ENCODE measurements around the gene LRRC9. TPM values are rescaled to one million over a fixed set of nuclear protein-coding genes. Genes with fewer than 3 reads are reported as not detected.
"Not testable (repeated sequence)": the region's sequence is repeated elsewhere in the genome, so short reads cannot be mapped to it uniquely, and the experiment has no call there.

The LRRC9 gene
- total RNA-seq, 1 donor = not detected

DNA sequence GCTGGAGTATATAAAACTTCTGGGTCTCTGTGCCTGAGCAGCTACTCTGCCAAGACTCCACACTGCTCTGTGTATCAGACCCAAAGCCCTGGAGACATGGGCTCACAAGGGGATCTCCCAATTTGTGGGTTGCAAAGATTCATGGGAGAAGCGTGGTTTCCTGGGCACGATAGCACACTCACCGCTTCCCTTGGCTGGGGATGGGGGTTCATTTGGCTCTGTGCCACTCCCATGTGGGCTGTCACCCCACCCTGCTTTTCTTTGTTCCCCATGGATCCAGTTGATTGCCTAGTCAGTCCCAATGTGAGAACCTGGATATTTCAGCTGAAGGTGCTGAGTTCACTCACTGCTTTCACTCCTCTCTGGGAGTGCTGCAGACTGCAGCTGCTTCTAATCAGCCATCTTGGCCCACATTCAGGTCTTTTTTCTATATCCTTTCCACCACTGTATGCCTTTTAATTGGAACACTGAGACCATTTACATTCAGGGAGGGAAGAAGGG lies 131.8 kb downstream of the LRRC9 start:
- DNase-seq (ENCODE audit: low read depth in 2 of 3, low spot score in 2 of 3) = peak in 2 of 3 donors; percentile 33 to 36

- no peak for DNase-seq (ENCODE audit: low read depth in 2 of 3, low spot score in 2 of 3)
These were observed 138.1 kb downstream of the LRRC9 start for GRCh38 chr14:60058087-60058486.

GRCh38 chr14:60061371-60061770 lies 141.4 kb downstream of the LRRC9 start:
- DNase-seq (ENCODE audit: low read depth in 2 of 3, low spot score in 2 of 3) = no peak

- DNase-seq (ENCODE audit: low read depth in 2 of 3, low spot score in 2 of 3) = peak in 2 of 3 donors; percentile 26 to 60
These were observed 144.6 kb downstream of the LRRC9 start for GRCh38 chr14:60064491-60065072.

DNA sequence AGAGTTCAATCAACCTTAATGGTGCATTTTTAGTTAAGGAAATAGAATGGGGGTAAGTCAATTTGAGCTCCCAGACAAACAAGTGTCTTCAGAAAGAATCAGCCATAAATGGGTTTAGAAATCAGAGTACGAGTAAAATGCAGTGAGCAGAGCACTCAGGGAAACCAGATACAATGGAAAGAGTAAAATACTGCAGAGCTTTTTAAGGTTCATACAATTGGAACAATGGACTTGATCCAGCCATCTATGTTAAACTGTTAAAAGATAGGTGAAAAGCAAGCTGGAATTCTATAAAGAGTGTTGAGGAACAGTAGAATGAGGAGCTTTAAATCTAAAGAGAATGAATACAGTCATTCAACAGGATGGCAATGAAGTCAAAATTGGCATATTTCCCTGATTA lies 147.9 kb downstream of the LRRC9 start:
- no peak for DNase-seq (ENCODE audit: low read depth in 2 of 3, low spot score in 2 of 3)

- DNase-seq (ENCODE audit: low read depth in 2 of 3, low spot score in 2 of 3) = peak in 1 of 3 donors; percentile 13
These were observed 159.8 kb downstream of the LRRC9 start for GRCh38 chr14:60079723-60080122.

GRCh38 chr14:60085085-60085484 lies 165.1 kb downstream of the LRRC9 start:
- DNase-seq (ENCODE audit: low read depth in 2 of 3, low spot score in 2 of 3) = no peak

DNA sequence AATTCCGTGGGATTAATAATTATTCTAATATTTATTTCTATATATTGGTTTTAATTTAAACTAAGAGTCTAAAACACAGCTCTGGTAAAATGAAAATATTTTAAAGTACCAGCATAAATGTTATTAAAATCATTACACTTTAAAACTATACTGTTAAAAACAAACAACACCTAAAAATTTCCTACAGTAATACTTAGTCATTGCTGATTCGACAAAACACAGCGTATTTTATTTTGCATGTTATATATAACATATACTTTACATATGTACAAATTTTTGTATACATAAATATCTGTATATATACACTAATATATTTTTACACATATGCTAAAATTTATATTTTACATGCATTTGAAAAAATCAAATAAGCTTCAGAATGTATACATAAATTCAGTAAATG lies 165.7 kb downstream of the LRRC9 start:
- DNase-seq (ENCODE audit: low read depth in 2 of 3, low spot score in 2 of 3) = no peak

- no peak for DNase-seq (ENCODE audit: low read depth in 2 of 3, low spot score in 2 of 3)
These were observed 167.7 kb downstream of the LRRC9 start for GRCh38 chr14:60087668-60088067.

- DNase-seq (ENCODE audit: low read depth in 2 of 3, low spot score in 2 of 3) = no peak
These were observed 169.3 kb downstream of the LRRC9 start for GRCh38 chr14:60089221-60089620.

DNA sequence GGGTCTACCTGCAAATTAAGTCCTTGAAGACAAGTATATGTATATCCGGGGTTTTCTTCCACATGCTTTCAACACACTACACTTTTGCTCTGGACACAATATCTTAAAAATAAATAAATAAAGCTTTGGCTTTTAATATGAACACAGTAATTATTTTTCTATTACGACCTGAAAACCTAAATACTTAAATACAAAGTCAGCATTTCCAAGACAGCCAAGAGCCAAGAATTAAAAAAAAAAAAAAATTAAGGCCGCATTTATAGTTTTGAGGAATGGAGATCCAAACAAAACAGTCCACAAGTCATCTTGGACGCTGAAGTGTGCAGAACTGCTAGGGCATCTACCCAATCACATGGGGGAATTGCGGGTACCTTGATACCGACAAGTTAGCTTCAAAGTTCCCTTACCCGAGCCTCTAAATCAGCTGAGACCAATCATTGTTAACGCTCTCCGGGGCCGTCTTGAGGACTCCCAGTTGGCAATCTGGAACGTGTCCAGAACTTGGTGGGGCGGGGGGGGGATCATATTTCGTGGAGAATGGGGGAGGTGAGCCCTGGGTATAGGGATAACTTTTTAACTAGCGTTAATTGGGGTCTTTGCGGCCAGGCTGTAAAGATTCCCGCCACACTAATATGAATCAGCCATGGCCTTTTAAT lies 171.0 kb downstream of the LRRC9 start:
- peak; percentile 16 to 70 (median 52) for DNase-seq (ENCODE audit: low read depth in 2 of 3, low spot score in 2 of 3)

DNA sequence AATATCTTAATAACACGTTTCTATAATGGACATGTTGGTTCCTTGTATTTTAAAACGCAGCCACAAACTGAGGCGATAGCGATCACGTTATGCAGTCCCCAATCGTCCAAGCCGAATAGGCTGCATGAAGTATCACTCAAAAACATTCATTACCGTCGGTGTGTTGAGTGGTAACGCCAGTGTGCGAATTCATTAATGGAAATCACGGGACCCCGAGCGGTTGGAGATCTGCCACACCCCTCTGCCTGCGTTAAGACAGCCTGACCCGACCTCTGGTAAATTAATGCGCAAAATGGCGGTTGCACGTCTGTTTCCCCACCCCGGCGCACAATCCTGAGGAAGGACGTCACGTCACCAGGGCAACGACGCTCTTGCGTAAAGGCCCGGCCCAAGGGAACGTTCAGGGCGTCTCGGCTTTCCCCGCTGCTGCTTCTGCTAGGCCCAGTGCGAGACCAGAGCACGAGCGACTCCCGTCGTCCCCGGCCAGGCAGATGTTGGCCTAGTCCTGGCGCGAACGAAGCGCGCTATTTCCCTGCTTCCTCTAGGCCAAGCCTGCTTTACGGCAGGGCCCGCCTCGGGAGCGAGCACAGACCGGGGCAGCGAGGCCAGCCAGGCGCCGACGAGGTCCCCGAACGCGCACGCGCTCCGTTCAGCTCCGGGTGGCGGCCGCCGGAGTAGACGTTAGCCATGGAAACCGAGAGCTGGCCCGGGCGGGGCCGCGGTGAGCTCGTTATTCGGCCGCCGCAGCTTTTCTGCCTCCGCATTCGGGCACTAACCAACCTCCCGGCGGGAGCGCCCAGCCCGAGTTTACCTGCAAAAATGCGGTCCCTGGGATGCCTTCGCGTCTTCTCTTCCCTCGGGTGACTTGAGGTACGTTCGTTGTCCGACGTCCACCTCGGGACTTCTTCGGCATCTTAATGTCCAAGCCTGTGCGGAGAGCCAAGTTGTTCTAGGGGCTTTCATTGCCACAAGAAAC lies 171.9 kb downstream of the LRRC9 start, which contains the start of gene PCNX4:
Gene PCNX4 (plus strand): TSS at position 374 of the 976 bp plus-strand sequence. CDS start 15,716 bp downstream, outside the sequence.
- peak; percentile 97 to 99 (median 99) for DNase-seq (ENCODE audit: low read depth in 2 of 3, low spot score in 2 of 3)

GRCh38 chr14:60092526-60092920 lies 172.6 kb downstream of the LRRC9 start:
- DNase-seq (ENCODE audit: low read depth in 2 of 3, low spot score in 2 of 3) = peak; percentile 13 to 51 (median 34)

DNA sequence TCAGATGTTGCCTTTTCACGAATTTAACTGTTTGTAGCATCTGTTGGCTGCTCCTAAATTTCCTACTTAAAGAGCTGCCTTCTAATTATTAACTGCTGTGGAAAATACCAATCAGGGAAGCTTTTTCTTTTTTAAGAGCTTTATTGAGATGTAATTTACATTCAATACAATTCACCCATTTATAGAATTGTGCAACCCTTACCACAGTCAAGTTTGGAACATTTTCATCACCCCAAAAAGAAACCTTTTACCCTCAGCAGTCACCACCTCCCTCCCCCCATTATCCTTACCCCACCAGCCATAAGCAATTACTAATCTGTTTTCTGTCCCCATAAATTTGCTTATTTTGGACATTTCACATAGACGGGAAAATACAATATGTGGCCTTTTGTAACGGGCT lies 173.1 kb downstream of the LRRC9 start:
- no peak for DNase-seq (ENCODE audit: low read depth in 2 of 3, low spot score in 2 of 3)

DNA sequence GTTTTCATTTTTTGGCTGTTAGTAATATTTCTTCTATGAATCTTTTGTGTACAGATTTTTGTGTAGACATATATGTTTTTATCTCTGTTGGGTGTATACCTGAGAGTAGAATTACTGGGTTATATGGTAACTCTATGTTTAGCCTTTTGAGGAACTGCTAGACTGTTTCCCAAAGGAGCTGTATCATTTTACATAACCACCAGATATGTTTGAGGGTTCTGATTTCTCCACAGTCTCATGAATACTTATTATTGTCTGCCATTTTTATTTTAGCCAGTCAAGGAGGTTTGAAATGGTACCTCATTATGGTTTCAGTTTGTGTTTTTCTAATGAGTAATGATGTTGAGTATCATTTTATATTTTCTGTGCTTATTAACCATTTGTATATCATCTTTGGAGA lies 173.7 kb downstream of the LRRC9 start:
- no peak for DNase-seq (ENCODE audit: low read depth in 2 of 3, low spot score in 2 of 3)

- no peak for DNase-seq (ENCODE audit: low read depth in 2 of 3, low spot score in 2 of 3)
These were observed 174.5 kb downstream of the LRRC9 start for GRCh38 chr14:60094306-60094897.

- no peak for DNase-seq (ENCODE audit: low read depth in 2 of 3, low spot score in 2 of 3)
These were observed 175.3 kb downstream of the LRRC9 start for GRCh38 chr14:60095231-60095630.

- DNase-seq (ENCODE audit: low read depth in 2 of 3, low spot score in 2 of 3) = no peak
These were observed 176.0 kb downstream of the LRRC9 start for GRCh38 chr14:60095781-60096450.

- DNase-seq (ENCODE audit: low read depth in 2 of 3, low spot score in 2 of 3) = no peak
These were observed 178.0 kb downstream of the LRRC9 start for GRCh38 chr14:60097974-60098373.

DNA sequence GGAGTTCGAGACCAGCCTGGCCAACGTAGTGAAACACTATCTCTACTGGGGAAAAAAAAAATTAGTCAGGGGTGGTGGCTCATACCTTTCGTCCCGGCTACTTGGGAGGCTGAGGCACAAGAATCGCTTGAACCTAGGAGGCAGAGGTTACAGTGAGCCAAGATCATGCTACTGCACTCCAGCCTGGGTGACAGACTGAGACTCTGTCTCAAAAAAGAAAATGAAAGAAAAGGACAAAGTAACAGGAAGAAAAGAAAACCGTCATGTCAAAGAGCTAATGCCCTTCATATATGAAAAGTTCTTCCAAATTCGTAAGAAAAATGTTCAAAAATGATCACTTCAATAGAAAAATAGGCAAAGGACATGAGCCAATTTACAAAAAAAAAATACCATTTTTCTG lies 179.9 kb downstream of the LRRC9 start:
- not testable (repeated sequence) for DNase-seq (ENCODE audit: low read depth in 2 of 3, low spot score in 2 of 3)
